NB4 (cell line): Measurements from ENCODE around the gene RBM20.

Source experiments
- DNase-seq: peaks from one replicate; pipeline ENCODE4 v3.0.0; 2010; ENCODE audit warnings: low read depth
- H3K4me3 ChIP-seq: one replicate; pipeline ENCODE4 v1.5.1; 2011; ENCODE audit warnings: mild to moderate bottlenecking, low read depth, low read length, moderate library complexity
- CTCF ChIP-seq: IDR thresholded peaks from one replicate; pipeline ENCODE4 v1.5.1; 2012; ENCODE audit warnings: low read depth, low read length
- MYC ChIP-seq: IDR thresholded peaks from 2 replicates; pipeline ENCODE4 v1.6.1; 2011; ENCODE audit warnings: low read depth, low read length
- POLR2A ChIP-seq: IDR thresholded peaks from 2 replicates; pipeline ENCODE4 v1.6.1; 2011; ENCODE audit warnings: mild to moderate bottlenecking; ENCODE audit not compliant: insufficient read length; ENCODE audit errors: extremely low read depth
- TF ChIP-seq, protein P1 (sequence below): IDR thresholded peaks from 2 replicates; pipeline ENCODE4 v1.6.1; 2011; ENCODE audit warnings: low read depth, low read length

RBM20 gene

DNA sequence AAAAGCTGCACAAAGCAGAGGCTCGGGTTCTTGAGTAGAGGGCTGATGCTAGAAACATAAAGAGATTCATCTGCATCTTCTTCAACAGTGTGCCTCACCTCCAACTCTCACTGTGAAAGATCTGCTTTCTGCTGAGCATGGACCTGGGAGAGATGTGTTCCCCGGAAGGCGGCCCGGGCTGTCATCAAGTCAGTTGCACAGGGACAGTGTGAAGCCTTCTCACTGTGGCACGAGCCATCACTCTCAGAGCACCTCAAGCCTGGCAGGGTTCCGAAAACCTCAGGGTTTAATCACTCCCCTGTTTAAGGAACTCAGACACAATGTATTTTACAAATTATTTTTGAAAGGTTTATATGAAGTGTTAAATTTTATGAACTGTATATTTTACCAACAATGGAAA is 98.7 kb downstream of the RBM20 start:
- H3K4me3 ChIP-seq, result no peak overlapping the region
- DNase-seq, result no peak
- TF ChIP-seq MYC, result no peak
- TF ChIP-seq, protein P1, sequence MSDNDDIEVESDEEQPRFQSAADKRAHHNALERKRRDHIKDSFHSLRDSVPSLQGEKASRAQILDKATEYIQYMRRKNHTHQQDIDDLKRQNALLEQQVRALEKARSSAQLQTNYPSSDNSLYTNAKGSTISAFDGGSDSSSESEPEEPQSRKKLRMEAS, result no peak
- no peak for TF ChIP-seq CTCF
- no peak for TF ChIP-seq POLR2A

- DNase-seq, result peak; percentile 37
- H3K4me3 ChIP-seq, result no peak overlapping the region
- TF ChIP-seq POLR2A (no peak), CTCF (no peak), MYC (no peak)
- TF ChIP-seq, protein P1, result no peak
Observed at GRCh38 chr10:110744782-110745181, 100.6 kb downstream of the RBM20 start.

- peak; percentile 71 for DNase-seq
- TF ChIP-seq POLR2A, result no peak
- TF ChIP-seq, protein P1, result no peak
- peak; percentile 75 for TF ChIP-seq CTCF
- H3K4me3 ChIP-seq, result no peak overlapping the region
Observed at GRCh38 chr10:110746254-110746826, 102.2 kb downstream of the RBM20 start.

DNA sequence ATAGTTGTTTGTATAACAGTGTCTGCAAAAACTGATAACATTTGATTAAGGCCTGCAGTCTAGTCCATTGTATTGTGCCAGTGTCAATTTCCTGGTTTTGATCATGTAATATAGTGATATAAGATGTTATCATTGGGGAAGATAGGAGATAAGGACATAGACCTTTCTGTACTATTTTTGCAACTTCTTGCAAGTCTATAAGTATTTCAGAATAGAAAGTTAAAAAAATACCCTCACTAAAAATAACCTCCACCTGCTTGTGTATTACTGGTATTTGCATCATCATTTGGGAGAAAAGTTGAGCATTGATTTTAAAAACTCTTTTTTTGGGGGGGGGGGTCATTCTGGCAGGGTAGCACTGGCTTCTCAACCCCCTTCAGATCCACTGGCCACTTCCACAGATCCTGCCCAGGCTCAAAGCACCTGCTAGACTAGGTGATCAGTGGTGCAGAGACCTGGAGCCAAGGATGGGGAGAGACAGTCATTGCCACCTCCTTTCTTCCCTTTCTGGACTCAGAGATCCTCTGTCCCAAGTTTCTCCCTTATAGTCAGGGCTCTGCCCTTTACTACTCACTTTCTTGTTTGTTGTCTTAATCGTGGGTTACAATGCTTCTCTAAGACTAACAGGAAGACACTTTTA is 103.0 kb downstream of the RBM20 start:
- H3K4me3 ChIP-seq, result no peak overlapping the region
- TF ChIP-seq POLR2A (no peak), CTCF (no peak), MYC (no peak)
- TF ChIP-seq, protein P1, result no peak
- DNase-seq, result no peak

DNA sequence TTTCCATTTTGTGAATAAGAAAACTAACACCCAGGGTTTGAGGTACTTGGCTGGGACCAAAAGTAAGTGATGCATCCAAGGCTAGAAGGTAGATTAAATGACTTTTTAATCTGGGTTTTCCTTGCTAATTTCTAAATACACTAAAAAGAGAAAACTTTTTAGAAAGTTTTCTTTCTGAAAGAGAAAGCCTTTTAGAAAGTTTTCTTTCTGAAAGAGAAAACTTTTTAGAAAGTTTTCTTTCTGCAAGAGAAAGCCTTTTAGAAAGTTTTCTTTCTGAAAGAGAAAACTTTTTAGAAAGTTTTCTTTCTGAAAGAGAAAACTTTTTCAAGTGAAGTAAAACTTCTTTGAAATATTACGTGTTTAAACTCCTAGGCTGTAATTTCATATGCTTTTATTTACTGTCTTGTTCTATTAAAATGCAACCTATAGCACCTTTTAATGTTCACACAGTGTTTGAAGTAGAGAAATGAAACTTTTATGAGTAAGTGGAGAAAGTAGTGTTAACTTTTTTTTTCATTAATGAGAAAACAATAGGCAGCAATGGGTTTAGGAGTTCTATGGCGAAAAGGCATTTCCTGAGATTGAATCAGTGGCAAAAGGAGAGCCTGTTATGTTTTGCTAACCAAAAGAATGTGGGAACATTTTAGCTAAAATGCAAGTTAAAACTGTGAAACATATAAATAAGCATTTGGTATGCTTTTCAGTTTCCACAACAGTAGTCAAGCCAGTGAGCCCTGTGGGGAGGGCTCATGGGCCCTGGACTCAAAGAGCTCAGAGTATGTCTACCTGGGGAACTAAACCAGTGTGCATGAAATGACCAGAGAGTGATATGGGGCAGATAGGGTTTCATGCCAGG is 103.7 kb downstream of the RBM20 start:
- no peak overlapping the region for H3K4me3 ChIP-seq
- no peak for DNase-seq
- TF ChIP-seq MYC (no peak), POLR2A (no peak), CTCF (no peak)
- TF ChIP-seq, protein P1, result no peak
